AG04449 (cell line): Measurements from ENCODE around the gene REPS2.

Source experiments
- CTCF ChIA-PET: fragments of 350-600 bp; formaldehyde crosslinking; extraction: SDS; loops from one replicate; lab custom pipeline; 2021; ENCODE audit warnings: antibody characterized with exemption; lab: Yijun Ruan, JAX
- POLR2A ChIA-PET: fragments of 400-600, 350-600 bp; formaldehyde crosslinking; extraction: SDS; loops from one replicate; lab custom pipeline; 2020; ENCODE audit warnings: antibody characterized with exemption, inconsistent platforms; lab: Yijun Ruan, JAX
- DNase-seq: peaks from one replicate; pipeline ENCODE4 v3.0.0-alpha.2; 2010; ENCODE audit warnings: low read depth, low spot score
- H3K4me3 ChIP-seq: 2 replicates; pipeline ENCODE4 v1.5.1; 2011; ENCODE audit warnings: low read depth, mild to moderate bottlenecking, control low read depth, low read length
- TF ChIP-seq, protein P1 (sequence below): IDR thresholded peaks from one replicate; pipeline ENCODE4 v1.5.1; 2011; ENCODE audit warnings: mild to moderate bottlenecking, moderate library complexity, low read length, control low read depth, inconsistent platforms; ENCODE audit not compliant: insufficient read depth; ENCODE audit errors: missing control alignments

Gene REPS2

DNA sequence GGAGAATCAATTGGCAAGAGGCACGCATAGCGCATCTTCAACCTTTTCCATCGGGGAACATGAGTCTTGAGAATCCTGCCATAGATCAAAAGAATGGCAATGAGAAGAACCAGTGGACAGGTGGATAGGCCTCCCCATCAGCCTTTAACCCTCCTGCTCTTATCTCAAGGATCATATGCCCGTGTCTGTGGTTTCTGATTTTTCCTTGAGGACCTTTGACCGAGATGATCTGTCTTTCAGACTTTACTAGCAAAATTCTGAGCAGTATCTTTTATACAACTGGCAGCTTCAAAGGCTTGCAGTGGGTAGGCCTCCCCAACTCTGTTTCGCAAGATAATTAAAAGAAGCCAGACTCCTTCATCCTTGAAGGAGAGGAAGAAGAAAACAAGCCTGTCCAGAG, 174.4 kb downstream of the REPS2 start:
- POLR2A ChIA-PET, result no interaction called here
- DNase-seq, result no peak
- CTCF ChIA-PET, result interaction anchor here (0.7 to 2.2 kb wide), 9 partner anchors 9 to 573 kb away, joined by 3 to 9 read pairs (median 4); no protein-coding TSS in a partner anchor
- TF ChIP-seq, protein P1, sequence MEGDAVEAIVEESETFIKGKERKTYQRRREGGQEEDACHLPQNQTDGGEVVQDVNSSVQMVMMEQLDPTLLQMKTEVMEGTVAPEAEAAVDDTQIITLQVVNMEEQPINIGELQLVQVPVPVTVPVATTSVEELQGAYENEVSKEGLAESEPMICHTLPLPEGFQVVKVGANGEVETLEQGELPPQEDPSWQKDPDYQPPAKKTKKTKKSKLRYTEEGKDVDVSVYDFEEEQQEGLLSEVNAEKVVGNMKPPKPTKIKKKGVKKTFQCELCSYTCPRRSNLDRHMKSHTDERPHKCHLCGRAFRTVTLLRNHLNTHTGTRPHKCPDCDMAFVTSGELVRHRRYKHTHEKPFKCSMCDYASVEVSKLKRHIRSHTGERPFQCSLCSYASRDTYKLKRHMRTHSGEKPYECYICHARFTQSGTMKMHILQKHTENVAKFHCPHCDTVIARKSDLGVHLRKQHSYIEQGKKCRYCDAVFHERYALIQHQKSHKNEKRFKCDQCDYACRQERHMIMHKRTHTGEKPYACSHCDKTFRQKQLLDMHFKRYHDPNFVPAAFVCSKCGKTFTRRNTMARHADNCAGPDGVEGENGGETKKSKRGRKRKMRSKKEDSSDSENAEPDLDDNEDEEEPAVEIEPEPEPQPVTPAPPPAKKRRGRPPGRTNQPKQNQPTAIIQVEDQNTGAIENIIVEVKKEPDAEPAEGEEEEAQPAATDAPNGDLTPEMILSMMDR, result no peak
- H3K4me3 ChIP-seq, result no peak overlapping the region

DNA sequence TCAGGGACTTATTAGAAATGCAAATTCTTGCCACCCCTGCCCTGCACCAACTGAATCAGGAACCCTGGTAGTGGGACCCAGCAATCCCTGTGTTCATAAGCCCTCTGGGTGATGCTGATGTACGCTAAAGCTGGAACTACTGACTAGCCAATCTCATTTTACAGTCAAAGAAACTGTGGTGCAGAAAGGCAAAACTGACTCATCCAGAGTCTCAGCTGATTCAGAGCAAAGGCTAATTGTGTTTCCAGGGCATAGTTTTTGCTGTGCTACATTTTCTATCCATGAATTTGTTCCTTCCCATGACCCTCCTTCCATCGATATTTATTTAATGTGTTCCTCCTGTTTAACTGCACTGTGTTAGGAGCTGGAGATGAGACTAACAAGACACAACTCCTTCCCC, 207.5 kb downstream of the REPS2 start:
- TF ChIP-seq, protein P1, result no peak
- no peak for DNase-seq
- H3K4me3 ChIP-seq, result no peak overlapping the region
- ChIA-PET CTCF (no interaction called here), POLR2A (no interaction called here)

DNA sequence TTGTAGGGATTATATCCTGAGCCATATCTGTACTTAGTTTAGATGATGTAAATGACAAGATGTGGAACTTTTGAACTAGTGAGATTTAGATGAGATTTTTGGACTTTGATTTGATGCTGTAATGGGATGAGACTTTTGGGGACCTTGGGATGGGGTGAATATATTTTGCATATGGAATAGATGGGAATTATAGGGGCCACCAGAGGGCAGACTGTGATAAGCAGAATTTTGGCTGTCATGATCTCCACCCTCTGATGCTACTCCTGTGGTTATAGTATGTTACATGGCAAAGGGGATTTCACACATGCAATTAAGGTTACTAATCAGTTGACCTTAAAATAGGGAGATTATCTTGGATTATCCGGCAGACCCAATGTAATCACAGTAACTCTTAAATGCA, 214.5 kb downstream of the REPS2 start:
- H3K4me3 ChIP-seq, result no peak overlapping the region
- no peak for DNase-seq
- POLR2A ChIA-PET, result no interaction called here
- CTCF ChIA-PET, result no interaction called here
- TF ChIP-seq, protein P1, result no peak

DNA sequence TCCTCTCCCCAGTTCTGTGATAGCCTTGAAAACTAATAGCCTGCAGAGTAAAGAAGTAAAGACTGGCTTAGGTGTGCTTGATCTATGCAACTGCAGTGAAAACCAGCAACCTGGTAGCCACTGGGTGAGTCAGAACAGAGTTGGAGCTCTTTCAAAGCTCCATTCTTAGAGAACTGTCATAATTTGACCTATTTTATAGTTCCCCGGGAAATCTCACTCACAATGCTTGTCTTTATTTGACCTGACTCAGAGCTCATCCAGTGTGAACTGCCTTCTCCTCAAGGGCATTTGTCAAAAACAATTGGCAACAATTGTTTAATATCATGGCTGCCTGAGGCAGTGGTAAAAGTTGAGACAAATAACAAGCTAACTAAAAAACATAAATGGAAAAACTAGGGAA, 215.5 kb downstream of the REPS2 start:
- H3K4me3 ChIP-seq, result no peak overlapping the region
- DNase-seq, result no peak
- POLR2A ChIA-PET, result no interaction called here
- TF ChIP-seq, protein P1, result no peak
- CTCF ChIA-PET, result no interaction called here

DNA sequence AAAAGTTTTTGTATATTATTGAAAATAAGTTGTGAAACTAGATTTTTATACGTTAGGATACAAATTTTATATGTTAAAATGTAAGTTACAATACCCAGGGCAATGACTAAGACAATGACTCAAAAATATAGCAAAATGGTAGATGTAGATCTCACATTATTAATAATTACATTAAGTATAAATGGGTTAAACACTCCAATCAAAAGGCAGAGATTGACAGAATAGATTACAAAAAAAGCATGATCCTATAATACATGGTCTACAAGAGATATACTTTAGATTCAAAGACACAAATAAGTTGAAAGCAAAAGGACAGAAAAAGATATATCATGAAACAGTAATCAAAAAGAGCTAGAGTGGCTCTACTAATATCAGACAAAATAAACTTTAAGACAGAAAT, 217.6 kb downstream of the REPS2 start:
- ChIA-PET POLR2A (no interaction called here), CTCF (no interaction called here)
- DNase-seq, result no peak
- H3K4me3 ChIP-seq, result no peak overlapping the region
- TF ChIP-seq, protein P1, result no peak

DNA sequence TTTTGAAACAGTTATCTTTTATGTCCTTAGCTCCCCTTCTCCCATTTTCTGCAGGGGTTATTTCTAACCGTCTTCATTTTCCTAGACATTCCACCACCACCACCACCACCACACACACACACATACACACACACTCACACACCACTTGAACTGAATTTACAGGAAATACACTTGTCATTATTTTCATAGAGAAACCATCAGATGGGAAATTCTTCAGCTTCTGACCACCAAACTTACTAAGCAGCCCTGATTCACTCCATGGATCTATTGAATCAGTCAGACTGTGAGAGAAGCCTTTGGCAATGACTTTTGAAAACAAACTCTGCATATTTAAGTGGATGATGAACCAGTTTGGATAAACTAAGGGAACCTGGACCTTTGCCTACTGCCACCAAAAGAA, 218.5 kb downstream of the REPS2 start:
- POLR2A ChIA-PET, result no interaction called here
- DNase-seq, result no peak
- H3K4me3 ChIP-seq, result no peak overlapping the region
- TF ChIP-seq, protein P1, result no peak
- CTCF ChIA-PET, result no interaction called here

DNA sequence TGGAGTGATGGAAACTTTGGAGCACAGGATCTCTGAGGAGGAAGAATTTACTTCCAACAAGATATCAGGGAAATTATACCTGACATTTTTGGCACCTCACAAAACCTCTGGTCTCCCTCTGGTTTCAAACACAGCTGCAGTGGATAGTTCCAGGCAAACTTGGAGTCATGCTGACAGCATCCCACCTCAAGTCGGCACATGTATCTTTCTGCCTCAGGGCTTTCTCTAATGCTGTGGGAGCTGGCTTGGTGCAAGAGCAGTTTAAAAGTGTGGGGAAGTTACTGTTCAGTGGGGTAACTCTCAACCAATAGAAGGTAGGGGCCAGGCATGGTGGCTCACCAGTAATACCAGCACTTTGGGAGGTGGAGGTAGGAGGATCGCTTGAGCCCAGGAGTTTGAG, 221.5 kb downstream of the REPS2 start:
- ChIA-PET CTCF (no interaction called here), POLR2A (no interaction called here)
- TF ChIP-seq, protein P1, result no peak
- no peak overlapping the region for H3K4me3 ChIP-seq
- DNase-seq, result no peak
